Uterus (tissue), 2 donors: Measurements from ENCODE around the gene PRDX1.

Experiments used
- POLR2A ChIP-seq, 2 donors: fragments of 450-650 bp; IDR thresholded peaks; one replicate each; pipeline ENCODE4 v1.6.1; 2016; ENCODE audit warnings: antibody characterized with exemption in 2 of 2, mild to moderate bottlenecking in 1 of 2, moderate library complexity in 1 of 2
- TF ChIP-seq, protein P1 (sequence below), 4 experiments: fragments of 200-600 bp in 2 of 4; fragments of 450-650 bp in 2 of 4; sonication (generic) in 2 of 4; IDR thresholded peaks; one replicate each; pipeline ENCODE4 v1.5.1; 2016 to 2019; ENCODE audit warnings: antibody characterized with exemption in 4 of 4, mild to moderate bottlenecking in 2 of 4, moderate library complexity in 1 of 4

DNA sequence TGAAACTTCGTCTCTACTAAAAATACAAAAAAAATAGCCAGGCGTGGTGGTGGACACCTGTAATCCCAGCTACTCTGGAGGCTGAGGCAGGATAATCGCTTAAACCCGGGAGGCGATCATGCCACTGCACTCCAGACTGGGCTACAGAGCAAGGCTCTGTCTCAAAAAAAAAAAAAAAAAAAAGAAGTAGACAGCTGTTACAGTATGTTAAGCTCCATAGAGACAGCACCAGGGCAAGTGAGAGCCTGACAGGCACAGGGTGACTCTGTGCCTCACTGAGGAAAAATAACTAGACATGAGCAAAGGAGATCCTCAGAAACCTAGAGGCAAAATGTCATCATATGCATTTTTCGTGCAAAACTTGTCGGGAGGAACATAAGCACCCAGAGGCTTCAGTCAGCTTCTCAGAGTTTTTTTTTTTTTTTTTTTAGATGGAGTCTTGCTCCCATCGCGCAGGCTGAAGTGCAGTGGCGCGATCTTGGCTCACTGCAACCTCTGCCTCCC lies 9.0 kb upstream of the PRDX1 start:
- TF ChIP-seq, protein P1, sequence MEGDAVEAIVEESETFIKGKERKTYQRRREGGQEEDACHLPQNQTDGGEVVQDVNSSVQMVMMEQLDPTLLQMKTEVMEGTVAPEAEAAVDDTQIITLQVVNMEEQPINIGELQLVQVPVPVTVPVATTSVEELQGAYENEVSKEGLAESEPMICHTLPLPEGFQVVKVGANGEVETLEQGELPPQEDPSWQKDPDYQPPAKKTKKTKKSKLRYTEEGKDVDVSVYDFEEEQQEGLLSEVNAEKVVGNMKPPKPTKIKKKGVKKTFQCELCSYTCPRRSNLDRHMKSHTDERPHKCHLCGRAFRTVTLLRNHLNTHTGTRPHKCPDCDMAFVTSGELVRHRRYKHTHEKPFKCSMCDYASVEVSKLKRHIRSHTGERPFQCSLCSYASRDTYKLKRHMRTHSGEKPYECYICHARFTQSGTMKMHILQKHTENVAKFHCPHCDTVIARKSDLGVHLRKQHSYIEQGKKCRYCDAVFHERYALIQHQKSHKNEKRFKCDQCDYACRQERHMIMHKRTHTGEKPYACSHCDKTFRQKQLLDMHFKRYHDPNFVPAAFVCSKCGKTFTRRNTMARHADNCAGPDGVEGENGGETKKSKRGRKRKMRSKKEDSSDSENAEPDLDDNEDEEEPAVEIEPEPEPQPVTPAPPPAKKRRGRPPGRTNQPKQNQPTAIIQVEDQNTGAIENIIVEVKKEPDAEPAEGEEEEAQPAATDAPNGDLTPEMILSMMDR (IDR thresholded peaks at IDR 0.05) = no peak
- no peak for TF ChIP-seq POLR2A (IDR thresholded peaks at IDR 0.05)
